ENCODE data around the gene CD151.
A peak's percentile ranks its signal among the peaks of the same experiment; 100 is the strongest.

CD151 gene

DNA sequence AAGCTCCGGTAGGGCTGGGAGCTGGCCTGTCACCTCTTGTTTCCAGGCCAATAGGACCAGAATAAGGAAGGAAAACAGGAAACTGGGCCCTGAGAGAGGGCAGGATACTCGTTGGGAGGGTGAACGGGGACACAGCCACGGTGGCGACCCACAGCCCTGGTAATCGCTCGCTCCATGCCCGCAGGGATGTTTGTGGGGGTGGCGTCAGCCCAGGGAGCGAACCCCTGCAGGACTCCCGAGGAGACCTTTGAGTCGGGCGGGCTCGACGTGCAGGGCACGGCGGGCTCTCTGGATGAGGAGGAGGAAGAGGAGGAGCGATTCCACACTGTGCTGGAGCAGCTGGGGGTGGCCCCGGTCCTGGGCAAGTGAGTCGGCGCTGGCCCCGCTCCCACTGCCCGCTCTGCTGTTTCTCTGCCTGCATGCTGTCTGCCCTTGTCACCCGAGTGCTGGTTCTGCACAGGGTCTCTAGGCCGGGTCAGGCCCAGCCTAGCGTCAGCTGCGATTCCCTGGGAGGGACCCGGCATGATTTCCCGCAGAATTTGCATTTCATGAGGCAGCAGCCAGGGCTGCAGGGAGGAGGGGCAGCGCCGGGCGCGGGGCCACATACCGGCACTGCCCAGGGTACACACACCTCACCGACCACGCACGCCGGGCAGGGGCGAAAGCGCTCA is 3.4 kb upstream of the CD151 start:
- DNase-seq (ENCODE audit: low spot score) = no peak

DNA sequence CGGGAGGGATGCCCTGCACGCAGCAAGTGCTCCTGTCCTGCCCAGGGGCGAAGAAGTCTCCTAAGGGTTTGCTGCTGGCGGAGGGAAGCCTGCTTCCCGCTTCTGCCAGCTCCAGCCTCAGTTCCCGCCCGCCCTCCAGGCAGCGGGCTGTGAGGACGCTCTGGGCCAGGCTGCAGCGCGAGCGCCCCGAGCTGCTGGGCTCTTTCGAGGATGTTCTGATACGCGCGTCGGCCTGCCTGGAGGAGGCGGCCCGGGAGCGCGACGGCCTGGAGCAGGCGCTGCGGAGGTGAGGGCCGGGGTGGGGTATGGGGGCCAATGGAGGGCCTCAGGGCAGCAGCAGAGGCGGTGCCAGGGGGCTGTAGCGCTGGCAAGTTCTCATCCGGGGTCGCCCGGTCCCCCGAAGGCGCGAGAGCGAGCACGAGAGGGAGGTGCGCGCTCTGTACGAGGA is 2.9 kb upstream of the CD151 start:
- DNase-seq (ENCODE audit: low spot score) = no peak

DNA sequence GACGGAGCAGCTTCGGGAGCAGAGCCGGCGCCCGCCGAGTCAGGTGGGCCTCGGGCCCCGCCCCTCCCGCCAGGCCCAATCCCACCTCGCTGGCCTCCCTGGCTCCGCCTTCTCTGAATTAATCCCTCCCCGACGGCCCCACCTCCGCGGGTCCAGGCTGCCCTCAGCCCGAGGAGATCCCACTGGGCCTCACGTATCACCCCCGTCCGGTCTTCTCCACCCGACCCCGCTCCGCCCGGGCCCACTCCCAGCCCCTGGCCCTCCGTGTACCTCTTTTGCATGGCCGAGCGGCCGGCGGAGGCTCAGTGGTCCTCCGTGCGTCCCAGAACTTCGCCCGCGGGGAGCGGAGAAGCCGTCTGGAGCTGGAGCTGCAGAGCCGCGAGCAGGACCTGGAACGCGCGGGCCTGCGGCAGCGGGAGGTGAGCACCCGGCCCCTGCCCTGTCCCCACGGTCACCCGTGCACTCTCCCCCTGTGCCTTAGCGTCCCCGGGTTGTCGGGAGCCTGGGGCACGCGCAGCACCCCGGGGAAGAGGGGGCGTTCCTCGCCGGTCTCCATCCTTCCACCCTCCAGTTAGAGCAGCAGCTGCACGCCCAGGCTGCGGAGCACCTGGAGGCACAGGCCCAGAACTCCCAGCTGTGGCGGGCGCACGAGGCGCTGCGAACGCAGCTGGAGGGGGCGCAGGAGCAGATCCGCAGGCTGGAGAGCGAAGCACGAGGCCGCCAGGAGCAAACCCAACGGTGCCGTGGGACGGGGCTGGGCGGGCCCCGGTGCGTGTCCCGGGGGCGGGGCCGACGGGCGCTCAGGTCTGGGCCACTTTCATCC is 2.2 kb upstream of the CD151 start:
- peak; percentile 56 for DNase-seq (ENCODE audit: low spot score)

DNA sequence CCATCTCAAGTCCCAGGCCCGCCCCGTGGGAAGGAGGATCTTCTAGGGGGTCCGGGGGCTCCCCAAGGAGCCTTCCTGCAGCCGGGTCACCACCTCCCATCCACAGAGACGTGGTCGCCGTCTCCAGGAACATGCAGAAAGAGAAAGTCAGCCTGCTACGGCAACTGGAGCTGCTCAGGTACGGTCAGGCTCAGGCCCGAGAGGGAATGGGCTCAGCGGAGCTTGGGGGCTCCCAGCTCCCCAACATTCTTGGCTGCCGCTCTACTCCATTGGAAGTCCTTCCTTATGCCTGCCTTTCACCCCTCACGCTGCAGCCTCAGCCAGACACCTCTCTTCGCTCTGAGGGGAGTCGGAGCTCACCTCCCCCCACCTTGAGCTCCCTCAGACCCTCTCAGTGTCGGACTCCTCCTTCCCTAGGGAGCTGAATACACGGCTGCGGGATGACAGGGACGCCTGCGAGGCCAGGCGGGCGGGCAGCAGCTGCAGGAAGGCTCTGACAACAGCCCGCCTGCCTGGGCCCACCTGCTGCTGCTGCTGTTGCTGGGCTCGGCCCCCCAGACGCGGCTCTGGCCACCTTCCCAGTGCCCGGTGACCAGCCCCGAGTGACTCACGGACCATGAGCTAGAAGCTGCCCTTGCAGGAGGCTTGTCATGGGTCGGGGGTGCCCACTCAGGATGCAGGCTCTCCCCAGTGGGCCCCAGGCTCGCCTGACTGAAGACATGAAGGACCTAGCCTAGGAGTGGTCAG is 1.5 kb upstream of the CD151 start:
- no peak for DNase-seq (ENCODE audit: low spot score)

DNA sequence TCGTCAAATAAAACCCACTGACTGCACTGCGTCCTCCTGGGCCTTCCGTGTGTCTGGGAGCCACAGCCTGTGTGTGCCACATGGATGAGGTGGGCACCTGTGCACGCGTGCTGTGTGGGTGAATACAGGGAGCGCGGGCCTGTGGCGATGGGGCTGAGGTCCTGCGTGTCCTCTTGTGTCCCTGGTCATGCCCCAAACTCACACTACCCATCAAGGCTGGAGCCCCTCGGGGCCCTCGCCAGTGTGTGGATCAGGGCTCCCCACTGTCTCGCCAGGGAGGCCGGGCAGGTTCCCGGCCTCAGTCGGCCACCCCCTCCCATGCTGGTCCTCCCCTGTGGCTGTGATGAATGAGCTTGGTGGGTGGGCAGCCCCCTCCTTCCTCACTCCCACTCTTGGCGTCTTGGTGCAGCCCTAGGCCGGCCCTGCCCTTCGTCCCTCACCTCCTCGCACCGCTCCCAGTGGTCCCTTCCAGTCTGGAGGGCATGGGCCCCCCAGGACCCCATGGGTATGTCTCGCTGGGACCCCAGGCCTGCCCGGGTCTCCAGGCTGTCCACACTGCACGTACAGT is 707 bp upstream of the CD151 start:
- no peak for DNase-seq (ENCODE audit: low spot score)

DNA sequence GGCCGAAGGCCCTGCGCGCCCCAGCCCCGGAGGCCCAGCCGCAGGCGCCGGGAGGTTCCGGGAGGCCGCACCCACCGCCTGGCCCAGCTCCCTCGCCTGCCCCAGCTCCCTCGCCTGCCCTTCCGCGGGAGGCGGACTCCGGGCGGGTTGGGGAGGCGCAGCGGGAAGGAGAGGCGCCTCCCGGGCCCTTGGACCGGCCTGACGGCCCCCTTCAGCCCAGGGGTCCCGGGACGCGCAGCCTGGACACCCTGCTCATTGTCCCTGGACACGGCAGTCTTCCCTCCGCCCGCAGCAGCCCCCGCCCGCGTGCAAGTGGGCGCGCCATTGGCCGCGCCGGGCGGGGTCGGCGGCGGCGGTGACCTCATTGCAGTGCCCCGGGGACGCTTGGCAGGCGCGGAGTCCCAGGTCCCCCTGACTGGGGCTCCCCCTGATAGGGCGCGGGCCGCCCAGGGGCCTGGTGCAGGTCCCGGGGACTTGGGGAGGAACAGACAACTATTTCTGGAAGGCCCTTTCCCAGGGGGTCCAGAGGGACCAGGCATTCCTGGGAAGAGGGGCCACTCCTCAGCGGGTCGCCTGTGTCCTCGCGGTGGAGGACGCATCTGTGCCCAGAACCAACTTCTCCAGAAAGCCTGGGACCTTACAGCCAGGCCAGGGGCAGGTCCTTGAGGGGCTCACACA is 501 bp downstream of the CD151 start:
- DNase-seq (ENCODE audit: low spot score) = no peak

DNA sequence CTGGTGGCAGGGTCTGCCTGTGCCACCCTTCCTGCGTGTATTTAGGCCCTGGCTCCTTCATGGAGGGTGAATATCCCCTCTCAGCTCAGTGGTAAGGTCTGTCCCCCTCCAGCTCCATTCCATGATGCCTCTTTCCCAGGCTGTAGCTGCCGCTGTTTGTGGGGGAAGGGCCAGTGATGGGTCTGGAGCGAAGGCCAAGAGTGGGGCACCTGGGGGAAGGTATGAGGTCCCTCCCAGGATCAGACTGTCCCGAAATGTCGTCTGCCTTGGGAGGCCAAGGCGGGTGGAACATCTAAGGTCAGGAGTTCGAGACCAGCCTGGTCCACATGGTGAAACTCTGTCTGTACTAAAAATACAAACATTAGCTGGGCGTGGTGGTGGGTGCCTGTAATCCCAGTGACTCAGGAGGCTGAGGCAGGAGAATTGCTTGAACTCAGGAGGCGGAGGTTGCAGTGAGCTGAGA is 1.1 kb downstream of the CD151 start:
- DNase-seq (ENCODE audit: low spot score) = no peak

DNA sequence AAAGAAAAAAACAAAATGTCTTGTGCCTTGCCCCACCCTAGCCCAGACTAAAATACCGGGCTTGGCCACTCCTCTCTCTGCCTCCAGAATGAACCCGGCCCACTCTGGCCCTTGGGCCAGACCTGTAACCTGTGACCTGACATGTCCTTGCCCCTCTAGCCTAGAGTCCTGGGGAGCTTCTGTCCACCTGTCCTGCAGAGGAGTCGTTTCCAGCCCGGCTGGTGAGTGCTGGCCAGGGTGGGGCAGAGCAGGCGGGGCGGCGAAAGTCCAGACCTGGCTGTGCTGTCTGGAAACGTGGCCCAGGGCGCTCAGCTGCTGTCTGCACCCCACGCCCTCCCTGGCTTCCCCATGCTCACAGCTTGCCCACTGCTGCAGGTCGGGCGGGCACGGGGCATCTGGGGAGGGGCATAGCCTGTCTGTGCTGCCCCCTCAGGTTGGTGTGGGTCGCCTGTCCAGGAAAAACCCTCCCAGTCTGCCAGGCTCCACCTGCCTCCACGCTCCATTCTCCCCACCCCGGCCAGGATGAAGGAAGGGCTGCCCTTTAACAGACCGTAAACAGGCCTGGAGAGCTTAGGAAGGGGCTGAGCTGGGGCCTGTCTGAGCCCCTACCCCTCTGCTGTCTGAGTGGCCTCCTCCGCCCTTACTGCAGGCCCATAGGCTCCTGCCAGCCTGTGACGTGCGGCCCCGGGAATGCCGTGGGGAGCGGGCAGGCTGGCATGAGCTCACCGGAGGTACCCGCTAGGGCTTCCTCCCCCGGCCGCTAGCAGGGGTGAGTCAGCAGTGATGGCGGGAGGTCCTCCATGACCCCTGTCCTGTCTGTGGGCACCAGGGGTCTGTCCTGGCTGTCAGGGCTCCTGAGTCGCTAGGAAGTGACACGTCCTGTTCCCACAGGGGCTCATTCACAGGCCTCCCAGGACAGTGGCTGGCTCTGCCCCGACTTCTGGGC is 1.9 kb downstream of the CD151 start:
- no peak for DNase-seq (ENCODE audit: low spot score)

DNA sequence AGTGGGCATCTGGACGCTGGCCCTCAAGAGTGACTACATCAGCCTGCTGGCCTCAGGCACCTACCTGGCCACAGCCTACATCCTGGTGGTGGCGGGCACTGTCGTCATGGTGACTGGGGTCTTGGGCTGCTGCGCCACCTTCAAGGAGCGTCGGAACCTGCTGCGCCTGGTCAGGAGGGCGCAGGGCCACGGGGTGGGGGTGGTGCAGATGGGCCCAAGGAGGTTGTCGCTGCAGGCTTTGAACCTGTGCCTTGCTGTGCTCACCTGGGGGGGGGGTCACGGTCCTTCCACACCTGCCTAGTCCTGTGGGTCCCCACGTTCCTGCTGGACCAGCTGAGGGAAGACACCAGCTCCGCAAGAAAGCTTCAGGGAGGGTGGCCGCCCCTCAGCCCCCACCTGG is 3.5 kb downstream of the CD151 start:
- no peak for DNase-seq (ENCODE audit: low spot score)

DNA sequence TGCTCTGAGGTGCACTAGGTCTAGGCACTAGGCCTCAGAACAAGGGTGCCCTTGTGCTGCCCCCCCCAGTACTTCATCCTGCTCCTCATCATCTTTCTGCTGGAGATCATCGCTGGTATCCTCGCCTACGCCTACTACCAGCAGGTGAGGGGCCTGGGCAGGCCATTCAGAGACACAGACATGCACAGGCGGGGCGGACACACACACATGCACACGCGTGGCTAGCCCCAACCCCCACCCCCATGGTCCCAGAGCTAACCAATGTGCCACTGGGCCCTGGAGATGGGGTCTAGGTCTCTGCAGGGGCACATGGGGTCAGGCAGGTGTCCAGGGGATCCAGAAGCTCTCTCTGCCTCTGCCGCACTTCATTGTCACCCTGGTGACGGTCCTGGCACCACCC is 3.9 kb downstream of the CD151 start:
- no peak for DNase-seq (ENCODE audit: low spot score)

DNA sequence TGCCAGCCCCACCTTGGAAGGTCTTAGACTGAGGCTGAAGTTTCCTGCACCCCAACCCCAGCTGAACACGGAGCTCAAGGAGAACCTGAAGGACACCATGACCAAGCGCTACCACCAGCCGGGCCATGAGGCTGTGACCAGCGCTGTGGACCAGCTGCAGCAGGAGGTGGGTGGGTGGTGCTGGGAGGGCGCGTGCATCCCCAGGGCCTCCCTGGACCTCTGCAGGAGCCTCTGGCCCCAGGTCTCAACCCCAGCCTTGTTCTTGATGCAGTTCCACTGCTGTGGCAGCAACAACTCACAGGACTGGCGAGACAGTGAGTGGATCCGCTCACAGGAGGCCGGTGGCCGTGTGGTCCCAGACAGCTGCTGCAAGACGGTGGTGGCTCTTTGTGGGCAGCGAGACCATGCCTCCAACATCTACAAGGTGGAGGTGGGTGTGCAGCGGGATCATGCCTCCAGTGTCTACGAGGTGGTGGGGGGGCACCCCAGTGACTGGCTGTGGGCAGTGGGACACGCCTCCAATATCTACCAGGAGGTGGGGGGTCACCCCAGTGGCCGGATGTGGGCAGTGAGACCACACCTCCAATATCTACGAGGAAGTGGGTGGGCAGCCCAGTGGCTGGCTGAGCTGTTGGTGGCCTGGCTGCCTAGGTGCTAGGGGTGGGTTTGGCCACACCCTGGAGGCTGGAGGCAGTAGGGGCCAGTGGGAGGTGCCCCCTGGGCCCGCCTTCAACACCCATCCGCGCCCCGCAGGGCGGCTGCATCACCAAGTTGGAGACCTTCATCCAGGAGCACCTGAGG is 4.6 kb downstream of the CD151 start:
- DNase-seq (ENCODE audit: low spot score) = no peak

DNA sequence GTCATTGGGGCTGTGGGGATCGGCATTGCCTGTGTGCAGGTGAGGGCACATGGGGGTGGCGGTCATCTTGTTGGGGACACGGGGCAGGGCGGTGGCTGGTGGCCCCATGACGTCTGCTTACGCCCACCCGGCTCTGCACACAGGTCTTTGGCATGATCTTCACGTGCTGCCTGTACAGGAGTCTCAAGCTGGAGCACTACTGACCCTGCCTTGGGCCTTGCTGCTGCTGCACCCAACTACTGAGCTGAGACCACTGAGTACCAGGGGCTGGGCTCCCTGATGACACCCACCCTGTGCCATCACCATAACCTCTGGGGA is 5.2 kb downstream of the CD151 start:
- no peak for DNase-seq (ENCODE audit: low spot score)

DNA sequence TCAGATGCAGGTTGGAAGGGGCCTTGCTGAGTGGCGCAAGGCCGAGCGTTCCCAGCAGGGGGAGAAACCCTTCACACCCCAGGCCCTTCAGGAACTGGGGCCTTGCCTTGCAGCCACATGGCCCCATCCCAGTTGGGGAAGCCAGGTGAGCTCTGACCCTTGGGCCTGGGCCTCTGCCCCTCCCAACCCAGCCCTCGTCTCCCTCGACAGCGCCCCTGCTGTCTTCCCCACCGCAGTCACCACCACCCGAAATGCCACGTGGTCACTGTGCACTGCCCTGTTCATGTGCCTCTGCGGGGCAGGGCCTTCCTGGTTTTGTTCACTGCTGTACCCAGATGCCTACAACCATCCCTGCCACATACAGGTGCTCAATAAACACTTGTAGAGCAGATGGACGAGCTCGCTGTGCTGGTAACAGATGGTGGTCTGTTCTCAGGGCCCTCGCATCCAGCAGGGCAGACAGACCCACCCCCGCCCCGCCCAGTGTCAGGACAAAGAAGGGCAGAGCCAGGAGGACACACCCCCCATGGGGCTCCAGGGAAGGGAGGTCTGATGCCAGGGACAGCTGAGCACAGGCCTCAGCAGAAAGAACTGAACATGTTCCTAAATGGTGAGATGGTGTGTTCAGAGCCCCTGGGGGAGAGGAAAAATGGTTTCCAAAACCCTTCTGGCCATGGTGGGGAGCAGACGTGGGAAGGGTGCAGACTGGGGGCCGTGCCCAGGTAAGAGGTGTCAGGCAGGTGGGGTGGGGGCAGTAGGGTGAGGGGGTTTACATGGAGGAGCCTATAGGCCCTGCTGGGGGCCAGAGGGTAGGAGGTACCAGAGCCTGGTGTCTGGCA is 5.9 kb downstream of the CD151 start:
- no peak for DNase-seq (ENCODE audit: low spot score)

DNA sequence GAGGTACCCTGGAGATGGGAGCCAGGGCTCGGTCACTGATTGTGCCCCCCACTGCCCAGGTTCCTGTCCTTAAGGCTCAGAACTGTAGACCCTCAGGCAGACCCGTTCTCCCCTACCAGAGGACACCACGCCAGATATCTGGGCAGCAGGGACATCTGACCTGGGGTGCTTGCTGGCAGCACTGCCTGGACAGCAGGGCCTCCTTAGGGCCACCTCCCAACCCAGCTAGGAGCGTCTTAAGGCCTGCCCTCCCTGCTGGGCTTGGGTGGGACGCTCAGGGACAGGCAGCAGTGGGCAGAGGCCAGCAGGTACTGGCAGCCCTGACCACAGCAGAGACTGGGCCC is 6.5 kb downstream of the CD151 start:
- no peak for DNase-seq (ENCODE audit: low spot score)

DNA sequence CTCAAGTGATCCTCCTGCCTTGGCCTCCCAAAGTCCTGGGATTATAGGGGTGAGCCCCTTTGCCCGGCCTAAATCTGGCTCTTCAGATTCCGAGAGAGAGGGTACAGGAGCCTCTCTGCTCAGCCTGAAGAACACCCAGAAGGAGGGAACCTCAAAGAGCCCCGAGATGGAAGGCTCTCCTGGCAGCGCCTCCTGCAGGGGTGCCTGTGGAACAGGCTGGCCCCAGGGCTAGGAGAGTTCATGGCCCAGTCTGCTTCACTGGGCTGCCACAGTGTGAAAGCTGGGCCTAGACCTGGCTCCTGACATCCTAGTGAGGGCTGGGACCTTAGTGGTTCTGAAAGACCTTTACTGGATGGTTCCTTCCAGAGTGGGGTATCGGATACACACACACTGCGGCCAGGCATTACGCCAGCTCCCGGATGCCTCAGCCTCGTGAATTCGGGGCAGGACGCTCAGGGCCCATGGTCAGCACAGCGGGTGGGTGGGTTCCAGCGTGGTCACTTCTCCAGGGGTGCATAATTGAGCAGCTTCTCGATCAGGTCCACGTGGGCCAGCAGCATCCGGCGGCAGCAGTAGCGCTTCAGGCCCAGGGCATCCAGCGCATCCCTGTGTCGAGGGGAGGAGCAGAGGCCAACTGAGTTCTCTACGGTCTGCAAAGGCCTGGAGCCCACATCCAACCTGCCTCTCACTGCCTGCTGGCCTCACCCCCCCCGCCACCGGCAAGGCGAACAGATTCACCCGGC is 7.3 kb downstream of the CD151 start:
- DNase-seq (ENCODE audit: low spot score) = no peak

DNA sequence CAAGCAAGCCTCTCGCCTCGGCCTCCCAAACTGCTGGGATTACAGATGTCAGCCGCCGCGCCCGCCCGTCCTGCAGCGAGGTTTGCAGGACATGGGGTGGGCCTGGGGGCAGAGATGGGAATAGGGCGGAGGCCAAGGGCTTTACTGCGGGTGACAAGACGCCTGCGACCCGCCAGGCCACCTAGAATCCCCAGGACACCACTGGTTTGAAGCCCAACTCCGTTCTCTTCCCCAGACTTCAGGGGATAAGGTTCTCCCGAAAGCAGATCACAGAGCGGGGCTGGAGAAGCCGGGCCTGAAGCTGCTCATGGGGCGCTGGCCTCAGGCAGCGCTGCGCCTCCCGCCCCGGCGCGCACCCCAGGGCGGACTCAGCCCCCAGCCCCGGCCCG is 9.2 kb downstream of the CD151 start:
- no peak for DNase-seq (ENCODE audit: low spot score)

DNA sequence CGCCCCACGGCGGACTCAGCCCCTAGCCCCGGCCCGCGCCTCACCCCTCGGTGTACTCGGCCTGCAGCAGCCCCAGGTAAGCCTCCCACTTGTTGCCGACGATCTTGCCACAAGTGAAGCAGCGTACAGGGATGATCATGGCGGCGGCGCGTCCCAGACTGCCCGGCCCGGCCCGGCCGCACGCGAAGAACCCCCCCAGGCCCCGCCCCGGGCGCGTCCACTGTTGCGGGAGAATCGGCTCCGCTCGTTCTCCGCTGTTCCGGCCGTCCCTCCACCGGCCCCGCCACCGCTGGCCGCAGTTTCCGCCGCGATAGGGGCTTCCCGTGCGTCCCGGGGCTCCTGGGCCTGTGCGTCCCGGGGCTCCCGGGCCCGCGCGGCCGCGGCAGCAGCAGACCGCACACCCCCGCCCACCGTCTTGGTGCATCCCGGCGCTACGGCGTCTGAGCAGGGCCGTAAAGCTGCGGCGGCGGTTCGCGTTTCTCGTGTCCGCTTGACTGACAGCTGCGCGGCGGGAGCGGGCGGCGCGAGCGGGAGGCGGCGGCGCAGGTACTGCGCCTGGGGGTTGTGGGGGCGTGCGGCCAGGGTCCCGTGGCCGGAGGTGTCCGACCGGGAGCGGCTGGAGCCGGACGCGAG is 9.7 kb downstream of the CD151 start, which contains the start of the genes POLR2L and TSPAN4:
Gene POLR2L, minus strand, starts transcription at position 160 of the 633 bp plus-strand sequence. Its CDS starts 21 bp downstream, at position 139.
Gene TSPAN4, plus strand, starts transcription at position 483 of the 633 bp plus-strand sequence. CDS start 7,453 bp downstream, outside the sequence.
- DNase-seq (ENCODE audit: low spot score) = peak; percentile 88

Measured in CD4-positive, alpha-beta T cell treated with Interleukin-15 for 4 hours (primary cell).